Stimulated activated CD4-positive, alpha-beta T cell treated with anti-CD3 and anti-CD28 coated beads, TNF-alpha, amount 100 ng/mL, for 4 hours (primary cell): ENCODE data around the gene EDRF1.

Source experiments
- DNase-seq, 3 experiments: peaks; one replicate each; pipeline ENCODE4 v3.0.0-alpha.2; 2020; ENCODE audit warnings: low read depth in 3 of 3

The EDRF1 gene

DNA sequence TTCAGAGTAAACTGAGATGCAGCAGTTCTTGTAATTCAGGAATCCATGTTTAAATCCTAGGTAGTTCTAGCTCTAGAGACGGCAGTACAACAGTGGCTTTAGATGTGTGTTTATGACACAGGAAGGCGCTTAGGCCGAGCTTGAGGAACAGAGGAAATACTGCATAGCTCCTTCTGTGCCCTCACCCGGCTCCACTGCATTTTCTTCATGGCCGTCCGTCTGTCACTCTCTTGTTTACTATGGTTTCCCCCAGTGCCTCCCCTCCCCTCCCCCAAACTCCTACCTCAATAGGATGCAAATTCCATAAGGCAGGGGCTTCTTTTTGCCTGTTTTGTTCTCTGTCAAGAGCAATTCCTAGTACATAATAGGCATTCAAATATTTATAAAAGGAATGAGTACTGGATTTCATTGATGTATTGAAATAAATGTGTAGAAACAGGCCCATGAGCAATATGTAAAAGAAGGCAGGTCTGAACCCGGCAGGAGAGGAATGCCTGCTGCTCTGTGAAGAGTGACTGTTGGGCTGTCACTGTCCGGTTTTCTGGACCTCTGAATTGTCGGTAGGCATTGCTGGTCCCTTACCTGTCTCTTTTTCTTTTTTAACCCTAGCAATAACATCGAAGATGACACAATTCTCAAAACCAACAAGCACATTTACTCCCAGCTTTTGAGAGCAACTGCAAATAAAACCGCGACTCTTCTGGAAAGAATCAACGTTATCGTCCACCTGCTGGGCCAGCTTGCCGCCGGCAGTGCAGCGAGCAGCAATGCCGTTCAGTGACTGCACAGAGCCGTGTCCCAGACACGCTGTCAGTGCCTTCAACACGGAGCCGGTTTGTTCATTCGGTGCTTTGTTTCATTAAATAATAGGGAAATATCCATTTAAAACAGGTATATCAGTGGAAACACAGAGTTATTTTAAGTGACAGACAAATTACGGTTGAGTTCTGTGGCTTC is 43.5 kb downstream of the EDRF1 start:
- DNase-seq: no peak

DNA sequence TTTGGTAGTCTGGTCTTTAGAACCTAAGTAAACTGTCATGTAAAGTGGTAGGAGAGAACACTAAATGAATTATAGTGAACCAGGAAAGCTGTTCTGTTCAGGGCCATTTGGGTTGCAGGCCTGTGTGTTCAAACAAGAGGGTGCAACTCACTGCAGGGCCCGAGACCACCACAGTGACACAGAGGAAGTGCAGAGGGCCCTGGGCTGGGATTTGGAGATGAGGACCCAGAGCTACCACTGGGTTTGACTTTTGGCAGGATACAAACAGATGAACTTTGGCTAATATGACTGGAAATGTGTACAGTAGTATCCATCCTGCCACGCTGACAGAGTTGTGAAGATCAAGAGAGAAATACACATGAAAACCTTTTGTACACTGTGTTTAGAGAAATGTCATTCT is 46.3 kb downstream of the EDRF1 start:
- DNase-seq: no peak

DNA sequence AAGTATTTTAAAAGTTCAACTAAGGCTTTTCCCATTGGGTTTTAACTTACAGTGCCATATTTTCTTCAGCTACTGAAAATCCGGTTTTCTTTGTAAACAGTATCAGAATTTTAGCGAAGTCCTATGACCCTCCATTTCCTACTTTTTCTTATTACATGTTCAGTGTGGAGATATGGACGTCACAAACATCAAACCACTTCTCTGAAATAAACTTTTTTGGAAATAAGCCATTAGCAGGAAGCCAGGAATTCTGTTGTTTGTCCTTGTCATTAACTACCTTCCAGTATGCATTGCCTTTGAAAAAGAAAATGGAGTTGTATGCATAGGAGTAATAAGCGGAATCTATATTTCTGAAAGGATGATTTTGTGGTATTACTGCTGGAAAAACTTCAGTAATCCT is 47.0 kb downstream of the EDRF1 start:
- DNase-seq: no peak

DNA sequence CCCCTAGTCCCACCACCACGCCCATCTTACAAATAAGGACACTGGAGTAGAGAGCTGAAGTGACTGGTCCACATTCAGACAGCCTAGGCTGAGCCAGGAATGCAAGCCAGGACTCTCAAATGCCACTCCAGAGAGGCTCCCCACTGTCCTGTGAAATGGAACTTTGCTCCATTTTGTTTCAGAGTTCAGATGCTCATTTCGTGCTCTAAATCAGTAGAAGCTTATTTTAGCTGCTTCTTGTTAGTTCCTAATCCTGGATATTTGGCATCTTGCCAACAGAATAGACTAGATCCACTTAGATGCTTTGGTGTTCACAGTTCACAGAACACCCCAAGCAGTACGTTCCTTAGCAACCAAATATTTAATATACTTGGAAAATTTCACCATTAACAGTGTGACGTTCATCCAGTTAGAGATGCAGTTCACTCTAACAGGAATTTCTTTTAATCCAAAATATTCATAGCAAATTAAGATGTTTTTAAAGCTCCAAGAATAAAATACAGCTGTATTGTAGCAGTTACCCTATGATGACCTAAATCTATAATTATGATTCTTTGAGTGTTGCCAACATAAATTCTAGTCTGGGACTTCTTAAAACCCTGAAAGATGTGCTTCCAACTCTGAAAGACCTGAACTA is 48.8 kb downstream of the EDRF1 start:
- no peak for DNase-seq

DNA sequence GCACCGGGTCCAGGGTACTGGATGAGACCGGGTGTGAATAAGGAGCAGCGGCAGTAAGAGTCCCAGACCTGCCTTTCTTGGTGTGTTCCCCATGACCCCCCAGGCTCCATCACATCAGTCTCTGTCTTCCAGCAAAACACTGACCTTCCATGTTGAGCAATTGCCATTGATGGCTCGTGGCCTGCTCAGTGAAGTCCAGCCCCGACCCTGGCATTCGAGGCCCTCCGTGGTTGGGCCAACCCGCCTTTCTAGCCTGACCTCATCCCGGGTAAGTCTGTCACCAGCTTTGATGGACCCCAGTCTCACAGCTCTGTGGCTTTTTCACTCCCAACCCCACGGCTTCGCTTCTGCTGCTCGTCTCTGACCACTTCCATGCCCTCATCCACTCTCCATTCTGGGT is 49.7 kb downstream of the EDRF1 start:
- no peak for DNase-seq

DNA sequence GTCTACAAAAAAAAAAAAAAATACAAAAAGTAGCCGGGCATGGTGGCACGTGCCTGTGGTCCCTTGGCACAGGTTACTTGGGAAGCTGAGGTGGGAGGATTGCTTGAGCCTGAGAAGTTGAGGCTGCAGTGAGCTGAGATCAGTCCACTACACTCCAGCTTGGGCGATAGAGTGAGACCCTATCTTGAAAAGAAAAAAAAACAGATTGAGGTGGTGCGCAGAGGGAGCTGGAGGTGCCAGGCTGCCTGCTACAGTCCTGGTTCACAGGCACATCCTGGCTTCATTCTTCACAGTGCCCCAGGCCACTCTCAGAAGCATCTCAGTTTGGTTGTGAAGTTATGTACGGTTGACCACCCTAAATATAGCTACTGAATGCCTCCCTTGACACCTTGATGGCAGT is 51.3 kb downstream of the EDRF1 start:
- DNase-seq: no peak

DNA sequence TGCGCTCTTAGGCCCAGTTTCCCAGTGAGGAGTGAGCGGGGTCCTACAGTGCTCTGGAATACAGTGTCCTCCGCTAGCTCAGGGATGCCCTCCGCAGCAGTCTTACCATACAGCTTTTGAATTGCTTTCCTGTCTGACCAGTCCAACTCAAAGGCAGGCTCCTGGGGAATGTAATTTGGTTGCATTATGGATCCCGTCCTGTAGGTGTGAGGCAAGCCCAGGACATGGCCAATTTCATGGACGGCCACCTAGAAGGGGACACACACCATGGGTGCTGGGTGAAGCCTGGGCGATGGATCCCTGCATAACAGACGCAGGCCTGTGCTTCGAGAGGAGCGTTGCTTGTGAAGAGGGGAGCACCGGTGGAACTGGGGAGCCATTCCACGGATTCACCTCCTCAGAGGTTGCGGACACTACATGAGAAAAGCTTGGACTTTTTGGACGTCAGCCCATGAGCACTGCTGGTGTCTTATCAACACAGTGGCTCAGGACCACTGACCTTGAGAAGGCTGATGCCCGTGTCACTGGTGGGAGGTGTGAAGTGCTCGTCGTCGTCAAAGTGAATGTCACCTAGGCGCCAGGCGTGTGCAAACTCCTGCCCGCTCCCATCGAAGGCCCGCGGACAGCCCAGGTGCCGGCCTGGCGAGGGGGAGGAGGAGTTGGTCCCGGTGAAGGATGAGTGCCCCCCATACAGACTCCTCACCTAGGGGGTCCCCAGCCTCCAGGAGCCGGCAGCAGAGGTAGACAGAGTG is 52.8 kb downstream of the EDRF1 start:
- DNase-seq: no peak

DNA sequence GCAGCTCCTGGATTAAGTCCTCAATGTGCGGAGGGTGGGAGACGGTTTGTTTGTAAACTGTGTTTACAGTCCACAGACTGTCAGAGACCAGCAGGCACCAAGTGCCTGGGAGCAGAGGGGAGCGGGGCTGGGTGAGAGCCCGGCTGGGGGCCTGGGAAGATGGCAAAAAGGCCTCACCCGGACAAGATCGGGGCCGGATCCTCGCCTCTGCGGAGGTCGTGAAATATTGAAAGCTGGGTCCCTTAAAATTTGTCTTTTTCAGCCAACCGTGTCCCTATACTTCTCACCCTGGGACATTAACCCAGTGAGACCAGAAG is 53.3 kb downstream of the EDRF1 start:
- no peak for DNase-seq

DNA sequence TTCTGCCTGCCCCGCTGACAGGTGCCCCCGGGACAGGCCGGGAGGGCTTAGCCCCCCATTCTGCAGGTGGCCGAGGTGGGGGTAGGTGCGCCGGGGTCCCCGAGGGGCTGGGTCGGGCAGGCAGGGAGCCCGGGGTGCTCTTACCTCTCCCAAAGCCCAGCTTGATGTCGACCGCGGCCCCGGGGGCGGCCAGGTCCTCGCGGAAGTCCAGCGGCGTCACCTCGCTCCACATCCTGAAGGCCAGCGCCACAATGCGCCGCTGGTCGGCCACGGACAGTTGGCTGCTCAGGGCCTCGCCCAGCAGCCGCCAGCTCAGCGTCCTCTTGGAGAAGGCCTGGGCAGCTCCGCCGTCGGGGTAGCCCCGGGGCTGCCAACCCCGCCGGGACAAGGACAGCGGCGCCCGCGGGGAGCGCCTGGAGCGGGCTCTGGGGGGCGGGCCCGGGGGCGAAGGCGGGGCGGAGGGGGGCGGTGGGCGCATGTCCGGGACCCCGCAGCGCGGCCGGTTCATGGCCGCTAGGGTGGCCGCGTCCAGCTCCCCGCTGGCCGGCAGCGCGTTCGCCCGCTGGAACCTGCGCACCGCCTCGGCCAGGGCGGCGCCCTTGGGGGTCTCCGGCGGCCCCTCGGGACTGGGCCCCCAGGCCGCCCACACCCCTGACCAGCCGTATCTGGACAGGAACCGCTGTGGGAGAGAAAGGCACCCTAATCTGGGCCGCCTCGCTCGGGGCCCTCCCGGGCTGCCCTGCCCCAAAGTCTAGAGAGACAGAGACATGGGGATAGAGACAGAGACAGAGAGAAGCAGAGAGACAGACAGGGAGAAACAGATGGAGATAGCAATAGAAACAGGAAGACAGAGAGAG is 54.4 kb downstream of the EDRF1 start:
- DNase-seq: no peak

DNA sequence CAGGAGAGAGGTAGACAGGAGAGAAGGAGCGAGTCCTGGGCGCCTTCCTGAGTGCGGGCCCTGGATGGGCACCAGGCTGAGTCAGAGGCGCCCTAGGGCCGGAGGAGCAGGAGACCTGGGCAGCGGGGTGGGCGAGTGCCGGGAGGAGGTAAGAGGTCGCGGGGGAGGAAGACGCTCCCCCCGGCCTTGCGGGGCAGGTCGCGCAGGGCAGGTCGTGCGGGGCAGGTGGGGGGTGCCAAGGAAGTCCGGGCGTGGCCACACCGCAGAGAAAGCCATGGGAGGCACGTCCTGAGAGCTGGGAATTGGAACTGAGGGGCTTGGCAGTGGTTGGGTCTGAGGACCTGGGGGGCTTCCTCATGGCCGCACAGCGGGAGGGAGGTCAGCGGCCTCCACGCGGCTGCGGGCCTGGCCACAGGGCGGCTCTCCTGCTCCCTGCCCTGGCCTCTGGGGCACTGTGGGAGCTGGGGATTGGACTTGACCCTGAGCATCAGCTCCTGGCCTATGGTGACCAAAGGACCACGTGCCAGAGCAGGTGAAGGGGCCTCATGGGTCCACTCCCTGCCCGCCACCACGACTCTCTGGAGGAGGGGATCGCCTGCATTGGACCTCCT is 55.2 kb downstream of the EDRF1 start:
- DNase-seq: no peak

DNA sequence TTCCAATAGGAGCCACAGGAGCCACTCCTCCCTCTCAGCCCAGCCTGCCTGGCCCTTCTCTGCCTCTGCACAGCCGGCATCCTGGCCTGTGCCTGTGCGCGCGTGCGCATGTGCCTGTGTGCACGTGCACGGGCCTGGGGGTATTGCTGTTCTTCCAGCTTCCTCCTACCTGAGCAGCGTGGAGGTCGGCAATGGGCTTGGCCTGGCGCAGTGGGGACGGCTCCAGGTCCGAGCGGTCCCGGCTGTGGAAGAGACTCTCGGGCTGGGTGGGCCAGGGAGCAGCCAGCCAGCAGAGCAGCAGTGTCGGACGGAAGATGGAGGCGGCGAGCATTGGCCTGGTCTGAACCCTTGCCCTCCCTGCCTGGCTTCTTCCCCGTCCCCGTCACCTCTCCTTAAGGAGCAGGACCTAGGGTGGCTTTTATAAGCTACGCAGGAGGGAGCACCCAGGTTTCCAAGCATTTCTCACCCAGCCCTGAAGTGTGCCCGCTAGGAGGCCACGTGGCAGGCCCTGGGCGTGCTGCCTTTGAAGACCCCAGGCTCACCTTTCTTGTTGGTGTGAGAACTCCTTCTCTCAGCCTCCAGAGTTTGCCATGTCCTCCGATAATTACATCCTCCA is 56.1 kb downstream of the EDRF1 start, which contains the start of gene MMP21:
Gene MMP21, minus strand, starts transcription at position 331 of the 616 bp plus-strand sequence. Its CDS starts 0 bp downstream, at position 331.
- no peak for DNase-seq

DNA sequence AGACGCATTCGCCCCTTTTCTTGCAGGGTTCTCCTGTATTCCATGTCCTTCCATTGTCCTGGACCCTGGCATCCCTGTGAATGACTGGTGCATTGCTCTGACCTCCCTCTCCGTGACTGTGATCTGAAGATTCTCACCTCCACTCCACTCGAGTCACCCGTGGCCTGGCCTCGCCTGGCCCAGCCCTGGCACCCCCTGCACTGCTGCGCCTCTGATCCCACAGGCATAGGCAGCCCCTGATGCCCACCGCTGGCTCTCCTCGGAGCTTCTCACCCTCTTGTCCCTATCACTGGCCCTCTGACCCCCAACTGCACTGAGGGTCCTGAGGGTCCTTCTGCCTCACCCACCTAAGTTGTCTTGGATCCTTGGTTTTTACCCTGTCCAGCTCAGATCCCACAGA is 58.3 kb downstream of the EDRF1 start:
- DNase-seq: no peak

DNA sequence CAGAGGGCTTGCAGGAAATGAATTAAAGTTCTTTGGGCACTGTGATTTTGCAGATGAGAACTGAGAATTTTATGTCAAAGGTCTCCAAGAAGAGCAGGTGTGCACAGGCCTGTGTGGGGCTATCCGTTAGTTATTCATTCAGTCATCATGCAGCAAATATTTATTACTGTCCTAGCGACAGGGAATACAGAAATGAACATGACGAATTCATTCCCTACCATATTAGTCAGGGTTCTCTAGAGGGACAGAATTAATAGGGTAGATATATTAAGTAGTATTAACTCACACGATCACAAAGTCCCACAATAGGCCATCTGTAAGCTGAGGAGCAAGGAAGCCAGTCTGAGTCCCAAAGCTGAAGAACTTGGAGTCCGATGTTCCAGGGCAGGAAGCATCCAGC is 59.0 kb downstream of the EDRF1 start:
- no peak for DNase-seq

DNA sequence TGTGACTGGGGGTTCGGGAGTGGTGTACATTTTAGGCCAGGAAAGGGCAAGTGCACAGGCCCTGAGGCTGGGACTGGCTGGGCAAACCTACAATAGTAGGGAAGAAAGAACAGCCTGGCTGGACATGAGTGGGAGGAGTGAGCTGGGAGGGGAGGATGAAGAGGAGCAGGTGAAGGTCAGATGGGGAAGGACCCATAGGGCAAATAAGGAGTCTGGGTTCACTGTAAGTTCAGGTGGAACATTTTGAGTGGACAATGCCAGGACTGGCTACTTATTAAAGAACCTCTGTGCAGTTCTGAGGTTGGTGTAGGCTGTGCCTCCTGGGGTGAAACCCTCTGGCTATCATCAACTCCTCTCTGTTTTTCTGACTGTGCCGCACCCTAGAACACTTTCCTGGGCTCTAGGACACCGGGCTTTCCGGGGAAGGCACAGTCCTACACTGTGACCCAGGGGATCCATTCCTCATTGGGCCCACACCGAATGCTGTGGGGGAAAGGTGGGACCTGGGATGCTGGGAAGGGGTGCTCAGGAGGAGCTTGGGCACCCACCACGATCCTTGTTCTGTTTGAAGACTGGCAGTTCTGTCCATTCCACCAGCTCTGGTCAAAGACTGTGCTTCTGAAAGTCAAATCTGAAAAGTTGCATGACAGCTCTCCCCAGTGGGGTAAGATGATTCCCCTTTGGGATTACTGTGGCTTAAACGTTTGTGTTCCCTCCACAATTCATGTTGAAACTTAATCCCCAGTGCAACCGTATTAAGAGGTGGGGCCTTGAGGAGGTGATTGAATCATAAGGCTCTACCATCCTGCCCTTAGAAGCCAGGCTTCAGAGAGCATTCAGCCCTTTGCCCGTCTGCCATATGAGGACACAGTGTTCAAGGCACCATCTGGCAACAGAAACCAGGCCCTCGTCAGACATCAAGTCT is 60.2 kb downstream of the EDRF1 start:
- no peak for DNase-seq

DNA sequence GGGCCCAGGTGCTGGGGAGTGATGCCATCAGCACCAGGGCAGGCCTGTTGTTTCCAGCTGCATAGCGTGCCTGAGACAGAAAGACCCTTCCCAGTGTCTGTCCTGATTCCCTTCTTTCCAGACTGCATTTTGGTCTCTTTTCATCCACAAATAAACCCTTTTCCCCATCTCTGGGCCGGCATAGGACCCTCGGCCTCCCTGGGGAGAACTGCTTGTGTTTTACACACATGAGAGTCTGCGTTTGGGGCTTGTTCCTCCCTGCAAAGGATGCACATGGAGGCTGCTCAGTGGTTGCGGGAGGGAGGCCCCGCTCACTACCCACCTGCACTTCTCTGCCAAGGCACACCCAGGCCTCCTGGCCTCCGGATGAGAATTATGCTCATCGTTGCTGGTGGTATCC is 61.9 kb downstream of the EDRF1 start:
- no peak for DNase-seq

DNA sequence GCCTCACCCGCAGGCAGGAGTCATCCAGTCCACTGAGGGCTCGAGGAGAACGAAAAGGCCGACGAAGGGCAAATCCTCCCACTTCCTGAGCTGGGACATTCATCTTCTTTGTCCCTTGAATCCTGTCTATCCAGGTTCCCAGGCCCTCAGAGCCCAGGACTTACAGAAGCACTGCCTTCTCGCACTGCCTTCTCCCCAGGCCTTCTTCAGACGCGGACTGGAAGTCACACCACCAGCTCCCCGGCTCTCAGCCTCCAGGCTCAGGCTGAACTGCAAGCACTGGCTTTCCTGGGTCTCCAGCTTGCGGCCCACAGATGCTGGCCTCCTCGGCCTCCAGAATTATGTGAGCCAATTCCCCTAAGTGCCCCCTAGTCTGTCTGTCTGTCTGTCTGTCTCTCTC is 62.5 kb downstream of the EDRF1 start:
- no peak for DNase-seq

DNA sequence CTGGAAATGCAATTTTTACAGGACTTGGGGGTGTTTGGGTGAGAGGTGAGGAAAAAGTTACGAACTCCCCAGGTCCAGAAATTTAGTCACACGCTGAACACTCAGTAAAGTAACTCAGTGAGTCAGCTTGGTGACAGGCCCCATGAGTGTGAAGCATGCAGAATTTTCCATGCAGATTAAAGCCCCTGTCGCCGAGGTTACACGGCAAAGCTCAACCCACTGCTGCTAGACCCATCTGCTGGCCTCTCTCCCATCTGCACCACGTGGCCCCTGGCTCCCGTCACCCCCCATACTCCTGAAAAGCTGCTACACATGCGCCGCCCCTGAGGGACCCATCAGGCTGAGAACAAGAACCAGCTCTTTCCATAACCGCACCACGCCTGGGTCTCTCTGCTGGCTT is 63.1 kb downstream of the EDRF1 start:
- DNase-seq: no peak

DNA sequence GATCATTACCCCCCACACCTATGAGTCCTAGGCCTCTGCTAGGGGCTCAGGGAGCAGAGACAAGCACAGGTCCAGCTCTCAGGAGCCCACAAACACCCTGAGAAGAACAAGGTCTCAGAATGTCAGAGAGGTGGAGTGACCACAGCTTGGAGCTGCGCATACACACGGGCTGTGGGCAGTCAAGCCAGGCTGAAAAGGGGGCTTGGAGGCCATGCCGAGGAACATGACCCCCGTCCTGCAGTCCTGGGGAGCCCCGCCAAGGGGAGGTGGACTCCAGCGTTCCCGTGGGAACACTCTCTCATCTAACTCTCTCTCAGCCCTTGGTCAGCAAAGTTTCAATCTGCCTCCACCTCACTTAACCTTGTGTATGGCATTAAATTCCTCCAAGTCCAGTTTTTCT is 63.9 kb downstream of the EDRF1 start:
- no peak for DNase-seq

DNA sequence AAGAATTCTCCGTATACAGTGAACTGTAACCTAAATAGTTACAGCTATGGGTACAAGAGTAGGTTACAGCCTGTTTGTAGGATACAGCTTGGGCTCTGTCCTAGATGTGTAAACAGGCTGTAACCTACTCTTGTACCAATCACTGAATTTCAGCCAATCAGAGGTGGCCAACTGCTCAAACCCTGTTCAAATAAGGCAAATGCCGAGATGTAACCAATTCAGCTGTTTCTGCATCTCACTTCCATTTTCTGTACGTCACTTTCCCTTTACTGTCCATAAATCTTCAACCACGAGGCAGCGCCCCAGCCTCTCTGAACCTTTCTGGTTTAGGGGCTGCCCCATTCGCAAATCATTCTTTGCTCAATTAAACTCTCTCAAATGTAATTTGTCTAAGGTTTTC is 64.4 kb downstream of the EDRF1 start:
- DNase-seq: no peak

DNA sequence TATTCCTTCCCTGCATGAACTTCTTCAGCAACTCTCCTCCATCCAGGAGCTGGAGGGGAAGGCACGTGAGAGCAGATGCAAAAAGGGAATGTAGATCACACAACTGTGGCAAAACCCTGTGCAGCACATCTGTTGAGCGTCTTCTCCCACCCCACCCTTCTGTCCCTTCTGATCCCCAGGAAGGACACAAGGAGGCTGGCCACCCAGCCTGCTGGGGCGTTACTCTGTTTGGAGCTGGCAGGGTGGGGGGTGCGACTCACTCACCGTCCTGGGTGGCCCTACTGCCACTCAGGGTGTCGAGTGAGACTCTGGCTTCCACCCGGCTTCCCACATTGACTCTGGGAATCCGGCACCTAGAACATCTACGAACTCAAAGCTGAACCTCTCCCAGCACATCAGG is 66.3 kb downstream of the EDRF1 start:
- no peak for DNase-seq
